GM12891 (cell line): ENCODE measurements around the gene KCNMA1.

Experiments used
- PAX5 ChIP-seq: IDR thresholded peaks from 2 replicates; pipeline ENCODE4 v1.6.1; 2011; ENCODE audit warnings: low read length, moderate library complexity, mild to moderate bottlenecking; ENCODE audit not compliant: insufficient read depth, severe bottlenecking
- POLR2A ChIP-seq: IDR thresholded peaks from 2 replicates; pipeline ENCODE4 v1.6.1; 2011; ENCODE audit warnings: low read depth, low read length, control low read depth
- POLR2AphosphoS5 ChIP-seq: IDR thresholded peaks from 2 replicates; pipeline ENCODE4 v1.6.1; 2011; ENCODE audit warnings: low read depth, low read length, control low read depth
- POU2F2 ChIP-seq: IDR thresholded peaks from 2 replicates; pipeline ENCODE4 v1.6.1; 2011; ENCODE audit warnings: low read depth, mild to moderate bottlenecking, control low read depth, low read length, moderate library complexity
- TAF1 ChIP-seq: IDR thresholded peaks from 2 replicates; pipeline ENCODE4 v1.6.1; 2011; ENCODE audit warnings: low read depth, low read length, control low read depth

- TF ChIP-seq POLR2A (no peak), PAX5 (no peak), POLR2AphosphoS5 (no peak), TAF1 (no peak), POU2F2 (no peak)
Observed at GRCh38 chr10:77537071-77537470, 100.5 kb downstream of the KCNMA1 start.
